ENCODE data around the gene FOXP1.
A peak's percentile ranks its signal among the peaks of the same experiment; 100 is the strongest.

Gene FOXP1

DNA sequence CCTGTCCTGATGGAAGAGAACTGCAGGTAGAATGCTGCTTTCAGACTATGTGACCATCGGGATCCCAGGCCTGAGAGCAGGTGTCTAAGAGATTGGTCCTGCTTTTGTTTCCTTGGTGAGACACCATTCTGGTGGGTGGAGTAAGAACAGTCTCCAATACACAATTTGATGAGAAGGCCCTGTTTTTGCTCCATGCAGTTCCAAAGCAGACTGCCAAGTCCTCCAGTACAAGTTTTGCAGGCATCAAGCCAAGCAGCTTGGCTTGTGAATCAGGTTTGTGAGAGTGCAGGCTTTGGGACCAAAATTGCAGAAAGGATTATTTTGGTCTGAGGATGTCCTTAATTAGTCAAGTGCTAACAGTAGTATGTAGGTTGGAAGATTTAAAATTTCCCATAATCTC, 381.6 kb downstream of the FOXP1 start:
- Histone ChIP-seq H3K9ac (ENCODE audit: low read length) (no peak overlapping the region), H3K27ac (ENCODE audit: low read depth, low read length) (peak overlapping the region; percentile 79), H3K9me3 (ENCODE audit: low read length) (no peaks in the 10 kb centered on the region), H3K36me3 (ENCODE audit: insufficient read depth, low read length) (no peaks in the 10 kb centered on the region), H3K27me3 (ENCODE audit: control insufficient read depth in 1 of 2, insufficient read depth in 2 of 2, low read length in 2 of 2) (no peaks in the 10 kb centered on the region), H3K4me3 (ENCODE audit: low read depth in 1 of 2, low read length in 2 of 2) (no peak overlapping the region), H3K4me1 (ENCODE audit: insufficient read depth, low read length) (peaks cover 49% of the 10 kb centered on the region)

DNA sequence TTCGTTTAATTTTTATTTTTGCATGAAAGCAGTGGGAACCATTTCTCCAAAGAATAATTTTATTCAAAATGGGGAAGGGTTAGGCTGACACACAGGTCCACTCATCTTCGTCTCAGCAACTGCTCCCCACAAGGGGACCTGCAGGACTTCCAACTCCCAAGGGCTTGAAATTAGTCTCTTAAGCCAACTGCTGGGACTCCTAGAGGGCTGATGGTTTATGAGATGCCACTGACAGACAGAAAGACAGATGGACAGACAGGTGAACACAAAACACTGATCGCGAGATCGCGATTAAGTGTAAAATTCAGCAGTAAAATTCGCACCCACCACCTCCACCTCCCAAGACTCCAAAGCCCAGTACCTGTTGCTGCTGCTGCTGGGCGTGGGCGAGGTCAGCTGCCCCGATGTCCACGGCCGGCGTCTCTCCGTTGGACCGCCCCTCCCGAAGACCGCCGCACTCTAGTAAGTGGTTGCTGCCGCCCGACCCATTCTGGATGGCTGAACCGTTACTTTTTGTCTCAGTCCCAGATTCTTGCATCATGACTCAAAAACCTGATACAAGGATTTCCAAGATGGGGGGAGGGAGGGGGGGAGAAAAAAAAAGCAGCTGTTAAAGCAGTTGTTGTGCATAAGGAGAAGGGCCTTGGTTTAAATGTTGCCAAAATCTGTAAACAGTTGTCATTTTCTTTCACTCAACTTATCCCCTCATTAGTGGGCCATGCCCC, 385.5 kb downstream of the FOXP1 start:
- Histone ChIP-seq H3K4me1 (ENCODE audit: insufficient read depth, low read length) (peaks cover 20% of the 10 kb centered on the region), H3K4me3 (ENCODE audit: low read depth in 1 of 2, low read length in 2 of 2) (no peak overlapping the region), H3K9ac (ENCODE audit: low read length) (no peak overlapping the region), H3K9me3 (ENCODE audit: low read length) (no peaks in the 10 kb centered on the region), H3K27ac (ENCODE audit: low read depth, low read length) (no peak overlapping the region), H3K27me3 (ENCODE audit: control insufficient read depth in 1 of 2, insufficient read depth in 2 of 2, low read length in 2 of 2) (no peaks in the 10 kb centered on the region), H3K36me3 (ENCODE audit: insufficient read depth, low read length) (no peaks in the 10 kb centered on the region)

GRCh38 chr3:71195492-71195891, 388.0 kb downstream of the FOXP1 start:
- Histone ChIP-seq H3K27me3 (ENCODE audit: control insufficient read depth in 1 of 2, insufficient read depth in 2 of 2, low read length in 2 of 2) (no peaks in the 10 kb centered on the region), H3K9ac (ENCODE audit: low read length) (no peak overlapping the region), H3K4me1 (ENCODE audit: insufficient read depth, low read length) (peaks cover 18% of the 10 kb centered on the region), H3K27ac (ENCODE audit: low read depth, low read length) (no peak overlapping the region), H3K36me3 (ENCODE audit: insufficient read depth, low read length) (no peaks in the 10 kb centered on the region), H3K4me3 (ENCODE audit: low read depth in 1 of 2, low read length in 2 of 2) (no peak overlapping the region), H3K9me3 (ENCODE audit: low read length) (no peaks in the 10 kb centered on the region)

GRCh38 chr3:71194785-71195184, 388.7 kb downstream of the FOXP1 start:
- H3K36me3 ChIP-seq (ENCODE audit: insufficient read depth, low read length): no peaks in the 10 kb centered on the region
- H3K4me3 ChIP-seq (ENCODE audit: low read depth in 1 of 2, low read length in 2 of 2): no peak overlapping the region
- peaks cover 18% of the 10 kb centered on the region for H3K4me1 ChIP-seq (ENCODE audit: insufficient read depth, low read length)
- H3K9ac ChIP-seq (ENCODE audit: low read length): no peak overlapping the region
- H3K27ac ChIP-seq (ENCODE audit: low read depth, low read length): no peak overlapping the region
- H3K27me3 ChIP-seq (ENCODE audit: control insufficient read depth in 1 of 2, insufficient read depth in 2 of 2, low read length in 2 of 2): no peaks in the 10 kb centered on the region
- H3K9me3 ChIP-seq (ENCODE audit: low read length): no peaks in the 10 kb centered on the region

DNA sequence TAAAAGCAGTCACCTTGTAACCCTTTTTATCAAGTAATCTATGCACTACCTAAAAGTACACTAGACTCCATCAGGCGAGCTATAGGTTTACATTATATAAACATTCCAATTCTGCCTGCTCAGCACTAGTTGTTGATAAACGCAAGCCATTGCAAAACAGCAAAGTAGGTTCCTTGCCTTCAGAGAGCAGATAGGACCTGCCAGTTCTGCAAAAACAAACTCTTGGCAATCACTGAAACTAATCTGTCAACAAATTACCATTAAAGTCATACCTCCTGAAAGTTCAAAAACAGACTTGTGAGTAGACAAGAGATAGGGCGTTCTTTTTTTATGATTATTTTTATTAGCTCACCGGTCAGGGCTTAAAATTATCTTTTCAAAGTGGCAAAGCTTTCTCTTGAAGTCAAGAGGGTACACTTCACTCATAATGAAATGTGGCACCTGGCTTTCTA, 392.5 kb downstream of the FOXP1 start:
- no peaks in the 10 kb centered on the region for H3K9me3 ChIP-seq (ENCODE audit: low read length)
- H3K27ac ChIP-seq (ENCODE audit: low read depth, low read length): no peak overlapping the region
- H3K27me3 ChIP-seq (ENCODE audit: control insufficient read depth in 1 of 2, insufficient read depth in 2 of 2, low read length in 2 of 2): no peaks in the 10 kb centered on the region
- H3K4me3 ChIP-seq (ENCODE audit: low read depth in 1 of 2, low read length in 2 of 2): no peak overlapping the region
- H3K9ac ChIP-seq (ENCODE audit: low read length): no peak overlapping the region
- H3K4me1 ChIP-seq (ENCODE audit: insufficient read depth, low read length): peaks cover 11% of the 10 kb centered on the region
- H3K36me3 ChIP-seq (ENCODE audit: insufficient read depth, low read length): peaks cover 2% of the 10 kb centered on the region

- H3K9me3 ChIP-seq (ENCODE audit: low read length): no peaks in the 10 kb centered on the region
- no peaks in the 10 kb centered on the region for H3K27me3 ChIP-seq (ENCODE audit: control insufficient read depth in 1 of 2, insufficient read depth in 2 of 2, low read length in 2 of 2)
- H3K4me3 ChIP-seq (ENCODE audit: low read depth in 1 of 2, low read length in 2 of 2): no peak overlapping the region
- H3K36me3 ChIP-seq (ENCODE audit: insufficient read depth, low read length): peaks cover 6% of the 10 kb centered on the region
- H3K9ac ChIP-seq (ENCODE audit: low read length): no peak overlapping the region
- H3K4me1 ChIP-seq (ENCODE audit: insufficient read depth, low read length): peaks cover 11% of the 10 kb centered on the region
- H3K27ac ChIP-seq (ENCODE audit: low read depth, low read length): no peak overlapping the region
These were observed 394.0 kb downstream of the FOXP1 start for GRCh38 chr3:71189480-71189879.

DNA sequence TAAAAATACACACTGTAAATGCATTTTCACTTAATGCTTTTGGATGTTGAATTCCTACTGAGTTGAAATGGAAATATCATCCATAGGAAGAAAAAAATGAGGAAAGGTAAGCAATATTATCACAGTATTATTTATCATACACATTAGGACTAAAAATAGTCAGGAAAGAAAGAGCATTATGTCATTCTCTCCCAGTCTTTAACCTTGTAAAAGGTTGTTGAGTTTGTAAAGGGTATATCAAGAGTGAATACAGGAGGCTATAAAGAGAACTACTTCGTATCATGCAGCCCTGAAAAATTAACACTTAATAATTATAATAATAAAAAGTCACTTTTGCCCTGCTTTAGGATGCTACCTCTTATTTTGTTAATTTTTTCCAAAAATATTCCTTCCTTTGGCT, 395.8 kb downstream of the FOXP1 start:
- Histone ChIP-seq H3K27ac (ENCODE audit: low read depth, low read length) (no peak overlapping the region), H3K36me3 (ENCODE audit: insufficient read depth, low read length) (peaks cover 6% of the 10 kb centered on the region), H3K9me3 (ENCODE audit: low read length) (no peaks in the 10 kb centered on the region), H3K4me3 (ENCODE audit: low read depth in 1 of 2, low read length in 2 of 2) (no peak overlapping the region), H3K4me1 (ENCODE audit: insufficient read depth, low read length) (peaks cover 11% of the 10 kb centered on the region), H3K9ac (ENCODE audit: low read length) (no peak overlapping the region), H3K27me3 (ENCODE audit: control insufficient read depth in 1 of 2, insufficient read depth in 2 of 2, low read length in 2 of 2) (no peaks in the 10 kb centered on the region)

DNA sequence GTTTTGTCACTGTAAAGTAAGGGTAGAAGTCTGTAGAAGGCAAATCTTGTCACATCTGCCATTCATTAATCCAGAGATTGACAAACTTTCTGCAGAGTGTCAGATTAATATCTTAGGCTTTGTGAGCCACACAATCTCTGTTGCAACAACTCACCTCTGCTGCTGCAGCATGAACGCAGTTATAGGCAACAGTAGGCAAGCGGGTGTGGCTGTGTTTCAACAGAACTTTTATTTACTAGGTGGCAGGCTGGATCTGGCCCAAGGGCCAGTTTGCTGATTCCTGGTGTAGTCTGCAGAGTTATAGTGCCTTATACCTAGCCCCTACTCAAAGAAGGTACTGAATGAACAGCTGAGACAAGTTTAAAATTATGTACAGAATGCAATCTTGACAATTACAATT, 396.7 kb downstream of the FOXP1 start:
- H3K9ac ChIP-seq (ENCODE audit: low read length): no peak overlapping the region
- H3K27me3 ChIP-seq (ENCODE audit: control insufficient read depth in 1 of 2, insufficient read depth in 2 of 2, low read length in 2 of 2): no peaks in the 10 kb centered on the region
- peaks cover 6% of the 10 kb centered on the region for H3K36me3 ChIP-seq (ENCODE audit: insufficient read depth, low read length)
- no peaks in the 10 kb centered on the region for H3K9me3 ChIP-seq (ENCODE audit: low read length)
- peaks cover 9% of the 10 kb centered on the region for H3K4me1 ChIP-seq (ENCODE audit: insufficient read depth, low read length)
- no peak overlapping the region for H3K27ac ChIP-seq (ENCODE audit: low read depth, low read length)
- no peak overlapping the region for H3K4me3 ChIP-seq (ENCODE audit: low read depth in 1 of 2, low read length in 2 of 2)

- Histone ChIP-seq H3K27ac (ENCODE audit: low read depth, low read length) (no peak overlapping the region), H3K27me3 (ENCODE audit: control insufficient read depth in 1 of 2, insufficient read depth in 2 of 2, low read length in 2 of 2) (no peaks in the 10 kb centered on the region)
These were observed 397.6 kb downstream of the FOXP1 start for GRCh38 chr3:71185733-71186455.

GRCh38 chr3:71184252-71184651, 399.3 kb downstream of the FOXP1 start:
- no peak overlapping the region for H3K4me3 ChIP-seq (ENCODE audit: low read depth in 1 of 2, low read length in 2 of 2)
- H3K36me3 ChIP-seq (ENCODE audit: insufficient read depth, low read length): peaks cover 6% of the 10 kb centered on the region
- H3K9ac ChIP-seq (ENCODE audit: low read length): no peak overlapping the region
- H3K27ac ChIP-seq (ENCODE audit: low read depth, low read length): no peak overlapping the region
- H3K27me3 ChIP-seq (ENCODE audit: control insufficient read depth in 1 of 2, insufficient read depth in 2 of 2, low read length in 2 of 2): no peaks in the 10 kb centered on the region
- no peaks in the 10 kb centered on the region for H3K4me1 ChIP-seq (ENCODE audit: insufficient read depth, low read length)
- H3K9me3 ChIP-seq (ENCODE audit: low read length): no peaks in the 10 kb centered on the region

More at GRCh38 chr3:71185733-71186455, 397.6 kb downstream of the FOXP1 start:
- H3K9me3 ChIP-seq (ENCODE audit: low read length): no peaks in the 10 kb centered on the region
- H3K4me1 ChIP-seq (ENCODE audit: insufficient read depth, low read length): peaks cover under 1% of the 10 kb centered on the region
- no peak overlapping the region for H3K4me3 ChIP-seq (ENCODE audit: low read depth in 1 of 2, low read length in 2 of 2)
- H3K36me3 ChIP-seq (ENCODE audit: insufficient read depth, low read length): peaks cover 6% of the 10 kb centered on the region
- H3K9ac ChIP-seq (ENCODE audit: low read length): no peak overlapping the region

- H3K4me3 ChIP-seq (ENCODE audit: low read depth in 1 of 2, low read length in 2 of 2): no peak overlapping the region
- no peaks in the 10 kb centered on the region for H3K9me3 ChIP-seq (ENCODE audit: low read length)
- no peak overlapping the region for H3K27ac ChIP-seq (ENCODE audit: low read depth, low read length)
- H3K27me3 ChIP-seq (ENCODE audit: control insufficient read depth in 1 of 2, insufficient read depth in 2 of 2, low read length in 2 of 2): no peaks in the 10 kb centered on the region
- H3K4me1 ChIP-seq (ENCODE audit: insufficient read depth, low read length): no peaks in the 10 kb centered on the region
- peaks cover 6% of the 10 kb centered on the region for H3K36me3 ChIP-seq (ENCODE audit: insufficient read depth, low read length)
- no peak overlapping the region for H3K9ac ChIP-seq (ENCODE audit: low read length)
These were observed 400.0 kb downstream of the FOXP1 start for GRCh38 chr3:71183549-71183948.
